Heart left ventricle (tissue), 13 donors: ENCODE data around the gene ABCC9.

Experiments
- CTCF ChIP-seq, 12 donors: fragments of 200-600 bp; sonication (generic) in 4 of 12; IDR thresholded peaks; one replicate each; pipeline versions ENCODE4 v1.5.0 to v1.8.0; 2018 to 2022; ENCODE audit warnings: antibody characterized with exemption in 12 of 12, mild to moderate bottlenecking in 5 of 12
- POLR2A ChIP-seq, 2 donors: fragments of 450-650 bp; IDR thresholded peaks; one replicate each; pipeline ENCODE4 v1.6.1; 2017; ENCODE audit warnings: antibody characterized with exemption in 2 of 2, mild to moderate bottlenecking in 2 of 2, moderate library complexity in 2 of 2
- donor health status: ischemic (EF 13 %, LVEDD 7.1; RV severe dilation, severe dysfunction).
- donor health status: DM: no; HTN: yes; CAD: no.
- donor health status: DM: no; HTN: no; CAD: no.
- donor health status: ischemic (EF 25% LVEDD 6.9; RV normal size, moderate dysfunction).
- donor health status: ischemic (EF 25% LVEDD 5.7; RV mildly dilated, moderate dysfunction).
- donor health status: ischemic (EF 35%, LVEDD 5.7; RV mildly dilated, moderate dysfunction).
- donor health status: nonischemic (EF 11% LVEDD 7.7; RV severe dilation, severe dysfunction).
- donor health status: DM: yes; HTN: yes; CAD: no.
- donor health status: PGD.
- donor health status: ischemic (EF 29% LVEDD 5.4; RV normal size, mild dysfunction).
- donor health status: nonischemic (EF 23%, LVEDD 6.1; RV moderate dilation, normal function).

- TF ChIP-seq POLR2A (IDR thresholded peaks at IDR 0.05) = no peak
- no peak for TF ChIP-seq CTCF (IDR thresholded peaks at IDR 0.05)
Measured at GRCh38 chr12:21945002-21945401, 3.8 kb upstream of the ABCC9 start.
